Measurements from ENCODE around the gene DOCK3.

DNA sequence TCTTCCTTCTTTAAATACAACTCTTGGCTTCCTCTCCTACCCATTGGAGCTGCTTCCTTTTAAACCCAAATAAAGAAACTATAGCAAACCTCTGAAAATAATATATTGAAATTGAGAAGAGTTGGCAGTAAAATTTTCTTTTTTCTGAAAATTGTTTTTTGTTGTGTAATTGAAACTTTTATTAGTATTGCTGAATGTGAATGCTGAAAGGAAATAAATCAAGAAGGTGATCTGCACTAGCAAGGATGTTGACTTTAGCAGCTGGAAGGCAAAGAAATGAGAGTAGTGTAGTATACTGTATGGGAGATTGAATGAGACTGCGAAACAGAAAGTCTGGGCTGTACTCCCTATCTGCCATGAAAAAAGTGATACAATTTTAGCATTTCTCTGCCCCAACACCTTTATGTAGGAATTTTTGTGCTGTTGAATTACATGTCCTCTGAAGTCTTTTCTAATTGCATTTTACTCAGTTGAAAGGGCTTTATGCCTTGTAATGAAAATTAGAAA lies 166.3 kb downstream of the DOCK3 start:
- TF ChIP-seq, protein P1, sequence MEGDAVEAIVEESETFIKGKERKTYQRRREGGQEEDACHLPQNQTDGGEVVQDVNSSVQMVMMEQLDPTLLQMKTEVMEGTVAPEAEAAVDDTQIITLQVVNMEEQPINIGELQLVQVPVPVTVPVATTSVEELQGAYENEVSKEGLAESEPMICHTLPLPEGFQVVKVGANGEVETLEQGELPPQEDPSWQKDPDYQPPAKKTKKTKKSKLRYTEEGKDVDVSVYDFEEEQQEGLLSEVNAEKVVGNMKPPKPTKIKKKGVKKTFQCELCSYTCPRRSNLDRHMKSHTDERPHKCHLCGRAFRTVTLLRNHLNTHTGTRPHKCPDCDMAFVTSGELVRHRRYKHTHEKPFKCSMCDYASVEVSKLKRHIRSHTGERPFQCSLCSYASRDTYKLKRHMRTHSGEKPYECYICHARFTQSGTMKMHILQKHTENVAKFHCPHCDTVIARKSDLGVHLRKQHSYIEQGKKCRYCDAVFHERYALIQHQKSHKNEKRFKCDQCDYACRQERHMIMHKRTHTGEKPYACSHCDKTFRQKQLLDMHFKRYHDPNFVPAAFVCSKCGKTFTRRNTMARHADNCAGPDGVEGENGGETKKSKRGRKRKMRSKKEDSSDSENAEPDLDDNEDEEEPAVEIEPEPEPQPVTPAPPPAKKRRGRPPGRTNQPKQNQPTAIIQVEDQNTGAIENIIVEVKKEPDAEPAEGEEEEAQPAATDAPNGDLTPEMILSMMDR (IDR thresholded peaks at IDR 0.05), result no peak
- TF ChIP-seq POLR2A (IDR thresholded peaks at IDR 0.05) (no peak), EP300 (IDR thresholded peaks at IDR 0.05) (no peak)

Measured in ovary (tissue), 3 donors.